Prostate gland (tissue), 2 donors: ENCODE results near the gene POSTN. TPM values are rescaled to one million over a fixed set of nuclear protein-coding genes. Genes with fewer than 3 reads are reported as not detected.
"Not testable (repeated sequence)": the region's sequence is repeated elsewhere in the genome, so short reads cannot be mapped to it uniquely, and the experiment has no call there.

Experiments
- DNase-seq: peaks from one replicate; pipeline ENCODE4 v3.0.0-alpha.2; 2019; ENCODE audit warnings: low spot score
- H3K27ac ChIP-seq, 2 donors: fragments of 200-600 bp; sonication (generic); 2 replicates each; pipeline ENCODE4 v1.5.1; 2017 to 2019
- H3K27me3 ChIP-seq: fragments of 200-600 bp; sonication (generic); replicated peaks from 2 replicates; pipeline ENCODE4 v1.5.1; 2019; ENCODE audit not compliant: insufficient read depth
- H3K36me3 ChIP-seq, 2 donors: fragments of 200-600 bp; sonication (generic); 1 replicate in 1 of 2; 2 replicates in 1 of 2; pipeline versions ENCODE4 v1.5.1 to v1.8.1; 2017 to 2019
- H3K4me1 ChIP-seq: fragments of 200-600 bp; sonication (generic); replicated peaks from 2 replicates; pipeline ENCODE4 v1.5.1; 2019
- H3K4me3 ChIP-seq, 2 donors: fragments of 200-600 bp; sonication (generic); 2 replicates each; pipeline ENCODE4 v1.5.1; 2017 to 2019
- H3K9me3 ChIP-seq: fragments of 200-600 bp; sonication (generic); 2 replicates; pipeline ENCODE4 v1.5.1; 2017
- POLR2A ChIP-seq: fragments of 450-650 bp; IDR thresholded peaks from one replicate; pipeline ENCODE4 v1.6.1; 2016; ENCODE audit warnings: antibody characterized with exemption, mild to moderate bottlenecking
- POLR2AphosphoS5 ChIP-seq: sonication (generic); formaldehyde crosslinking; IDR thresholded peaks from one replicate; pipeline ENCODE4 v1.6.1; 2017; ENCODE audit warnings: antibody characterized with exemption
- WGBS: methylation state at CpG from one replicate; pipeline ENCODE4 v1.1.5; 2018; 5-methylcytosine and 5-hydroxymethylcytosine counted together
- intact Hi-C: fragments of 100-400 bp; cut with DNase I; formaldehyde crosslinking; loops from one replicate; pipeline ENCODE4 v1.14.2; 2022
- total RNA-seq, 2 donors: library from RNA; depleted of rRNA; stranded (reverse); fragments of >200 nt; gene quantifications; one replicate each; pipeline ENCODE4 v1.1.0, GENCODE V29; 2016
- TF ChIP-seq, protein P1 (sequence below), 4 experiments: fragments of 200-600 bp in 2 of 4; fragments of 450-650 bp in 2 of 4; sonication (generic) in 2 of 4; IDR thresholded peaks; 1 replicate in 3 of 4; 2 replicates in 1 of 4; pipeline ENCODE4 v1.5.1; 2016 to 2019; ENCODE audit warnings: antibody characterized with exemption in 4 of 4, mild to moderate bottlenecking in 2 of 4, moderate library complexity in 2 of 4

Gene POSTN
- total RNA-seq, 2 donors from 2014 or later, result 8.5 to 28.3 TPM

DNA sequence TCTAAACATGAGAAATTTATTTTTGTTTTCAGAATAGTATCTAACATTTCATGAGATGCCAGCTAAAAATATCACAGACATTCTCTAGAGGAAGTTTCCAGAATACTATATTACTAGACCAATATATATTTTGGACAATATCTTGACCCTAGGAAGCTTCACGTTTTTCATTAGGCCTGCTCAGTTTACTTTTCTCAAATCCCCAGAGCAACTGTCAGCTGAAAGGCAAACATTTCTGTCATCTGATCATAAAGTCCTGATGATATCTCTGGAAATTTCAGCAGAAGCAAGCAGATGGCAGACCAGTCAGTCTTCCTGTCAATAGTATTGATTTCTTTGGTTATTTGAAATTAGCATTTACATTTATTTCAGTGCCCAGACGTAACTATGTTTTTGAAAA, 4.0 kb downstream of the POSTN start:
- WGBS, result 32% methylated on average over 2 of the region's 2 CpGs
- H3K4me3 ChIP-seq, result no peak overlapping the region
- no peaks in the 10 kb centered on the region for H3K27me3 ChIP-seq
- intact Hi-C loops, result no loop called here
- H3K36me3 ChIP-seq, result no peaks in the 10 kb centered on the region
- H3K9me3 ChIP-seq, result no peaks in the 10 kb centered on the region
- H3K27ac ChIP-seq, result no peak overlapping the region
- DNase-seq, result no peak
- no peaks in the 10 kb centered on the region for H3K4me1 ChIP-seq
- TF ChIP-seq POLR2AphosphoS5, result no peak
- TF ChIP-seq, protein P1, sequence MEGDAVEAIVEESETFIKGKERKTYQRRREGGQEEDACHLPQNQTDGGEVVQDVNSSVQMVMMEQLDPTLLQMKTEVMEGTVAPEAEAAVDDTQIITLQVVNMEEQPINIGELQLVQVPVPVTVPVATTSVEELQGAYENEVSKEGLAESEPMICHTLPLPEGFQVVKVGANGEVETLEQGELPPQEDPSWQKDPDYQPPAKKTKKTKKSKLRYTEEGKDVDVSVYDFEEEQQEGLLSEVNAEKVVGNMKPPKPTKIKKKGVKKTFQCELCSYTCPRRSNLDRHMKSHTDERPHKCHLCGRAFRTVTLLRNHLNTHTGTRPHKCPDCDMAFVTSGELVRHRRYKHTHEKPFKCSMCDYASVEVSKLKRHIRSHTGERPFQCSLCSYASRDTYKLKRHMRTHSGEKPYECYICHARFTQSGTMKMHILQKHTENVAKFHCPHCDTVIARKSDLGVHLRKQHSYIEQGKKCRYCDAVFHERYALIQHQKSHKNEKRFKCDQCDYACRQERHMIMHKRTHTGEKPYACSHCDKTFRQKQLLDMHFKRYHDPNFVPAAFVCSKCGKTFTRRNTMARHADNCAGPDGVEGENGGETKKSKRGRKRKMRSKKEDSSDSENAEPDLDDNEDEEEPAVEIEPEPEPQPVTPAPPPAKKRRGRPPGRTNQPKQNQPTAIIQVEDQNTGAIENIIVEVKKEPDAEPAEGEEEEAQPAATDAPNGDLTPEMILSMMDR (IDR thresholded peaks at IDR 0.05), result no peak
- TF ChIP-seq POLR2A, result no peak

DNA sequence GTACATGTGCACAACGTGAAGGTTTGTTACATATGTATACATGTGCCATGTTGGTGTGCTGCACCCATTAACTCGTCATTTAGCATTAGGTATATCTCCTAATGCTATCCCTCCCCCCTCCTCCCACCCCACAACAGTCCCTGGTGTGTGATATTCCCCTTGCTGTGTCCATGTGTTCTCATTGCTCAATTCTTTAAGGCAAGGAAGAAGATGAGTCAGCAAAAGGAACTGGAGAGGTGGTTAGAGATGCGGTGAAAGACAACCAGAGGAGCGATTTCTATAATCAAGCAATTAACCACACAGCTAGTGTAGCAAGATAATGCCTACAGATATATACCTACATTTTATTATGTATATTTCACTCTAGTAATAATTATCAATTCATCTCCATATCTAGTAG, 9.2 kb downstream of the POSTN start:
- H3K4me1 ChIP-seq, DNase-seq, H3K36me3 ChIP-seq, H3K27me3 ChIP-seq, H3K4me3 ChIP-seq, H3K9me3 ChIP-seq, H3K27ac ChIP-seq, intact Hi-C loops: not testable (repeated sequence)
- 90% methylated on average over 4 of the region's 4 CpGs for WGBS

DNA sequence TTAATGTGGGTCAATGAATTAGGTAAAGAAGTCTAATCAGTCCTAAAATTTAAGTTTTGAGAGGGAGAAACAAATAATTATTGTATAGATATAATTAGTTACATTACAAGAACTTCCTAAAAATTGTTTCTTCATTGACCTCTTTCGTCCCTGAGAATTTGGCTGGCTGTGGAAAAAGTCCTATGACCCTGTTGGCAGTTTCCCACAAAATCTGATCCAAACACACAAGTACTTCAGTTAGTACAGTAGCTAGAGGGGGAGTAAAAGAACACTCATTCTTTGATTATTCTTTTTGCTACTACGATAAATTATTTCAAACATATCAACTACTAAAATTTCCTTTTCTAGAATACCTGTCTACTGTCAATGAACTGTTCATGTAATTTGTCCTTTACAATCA, 11.3 kb downstream of the POSTN start:
- DNase-seq, result no peak
- Histone ChIP-seq H3K27me3 (no peaks in the 10 kb centered on the region), H3K4me1 (no peaks in the 10 kb centered on the region), H3K36me3 (no peaks in the 10 kb centered on the region), H3K4me3 (no peak overlapping the region), H3K9me3 (no peaks in the 10 kb centered on the region), H3K27ac (no peak overlapping the region)
- 84% methylated on average over 2 of the region's 2 CpGs for WGBS
- TF ChIP-seq, protein P1 (IDR thresholded peaks at IDR 0.05), result no peak
- TF ChIP-seq POLR2AphosphoS5, result no peak
- no peak for TF ChIP-seq POLR2A
- intact Hi-C loops, result no loop called here

DNA sequence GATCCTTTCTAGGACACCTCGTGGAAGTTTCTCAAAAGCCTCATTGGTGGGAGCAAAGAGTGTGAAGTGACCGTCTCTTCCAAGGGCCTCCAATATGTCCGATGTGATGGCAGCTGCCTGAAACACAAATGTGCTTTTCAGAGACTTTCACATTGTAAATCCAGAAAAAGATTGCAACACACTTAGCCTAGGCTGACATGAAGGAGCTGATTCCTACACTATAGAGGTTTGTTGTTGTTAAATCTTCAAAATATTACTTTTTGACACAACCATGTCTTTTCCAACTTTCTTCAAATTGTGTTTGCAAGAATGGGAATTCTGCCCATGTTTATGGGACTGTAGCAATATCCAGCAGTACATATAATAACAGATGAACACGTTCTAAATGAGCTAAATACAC, 12.4 kb downstream of the POSTN start:
- Histone ChIP-seq H3K27ac (no peak overlapping the region), H3K9me3 (no peaks in the 10 kb centered on the region), H3K27me3 (no peaks in the 10 kb centered on the region), H3K36me3 (no peaks in the 10 kb centered on the region), H3K4me1 (no peaks in the 10 kb centered on the region), H3K4me3 (no peak overlapping the region)
- TF ChIP-seq, protein P1 (IDR thresholded peaks at IDR 0.05), result no peak
- TF ChIP-seq POLR2AphosphoS5, result no peak
- TF ChIP-seq POLR2A, result no peak
- 95% methylated on average over 4 of the region's 4 CpGs for WGBS
- intact Hi-C loops, result no loop called here
- no peak for DNase-seq

DNA sequence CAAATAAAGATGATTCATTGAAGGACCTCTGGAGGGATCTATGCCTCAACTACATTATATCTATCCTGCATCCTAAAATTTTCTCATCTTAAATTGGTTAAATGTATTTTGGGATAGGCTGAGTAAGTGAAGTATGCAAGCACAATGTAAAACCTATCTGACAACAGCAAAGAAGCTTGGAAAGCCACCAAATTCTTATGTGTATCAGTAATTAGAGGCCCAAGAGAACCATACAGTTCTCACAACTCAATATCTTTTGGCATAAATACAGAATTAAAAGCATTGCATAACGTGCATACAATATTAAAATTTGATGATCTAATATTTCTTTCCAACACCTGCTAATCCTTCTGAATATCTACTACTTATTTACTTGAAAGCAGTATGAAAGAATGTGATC, 13.0 kb downstream of the POSTN start:
- WGBS, result 80% methylated on average over 1 of the region's 1 CpG
- Histone ChIP-seq H3K9me3 (no peaks in the 10 kb centered on the region), H3K4me1 (no peaks in the 10 kb centered on the region), H3K36me3 (no peaks in the 10 kb centered on the region), H3K4me3 (no peak overlapping the region), H3K27me3 (no peaks in the 10 kb centered on the region), H3K27ac (no peak overlapping the region)
- no peak for TF ChIP-seq POLR2AphosphoS5
- no peak for TF ChIP-seq POLR2A
- TF ChIP-seq, protein P1 (IDR thresholded peaks at IDR 0.05), result no peak
- intact Hi-C loops, result no loop called here
- DNase-seq, result no peak

DNA sequence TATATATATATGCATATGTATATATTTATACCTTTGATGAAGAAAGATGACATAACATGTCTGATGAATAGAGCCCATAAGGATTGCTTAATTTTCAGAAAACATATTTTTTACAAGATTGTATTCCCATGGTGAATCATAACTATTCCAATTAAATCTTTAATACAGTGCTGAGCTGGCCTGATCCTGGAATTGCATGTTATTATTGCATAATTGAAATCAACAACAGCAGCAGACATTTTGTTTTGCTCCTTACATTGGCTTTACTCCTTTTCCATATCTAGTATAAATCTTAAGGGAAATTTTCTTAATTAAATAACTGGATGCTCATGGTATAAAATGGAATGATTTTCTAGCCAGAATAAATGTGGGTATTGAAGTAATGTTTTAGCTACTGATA, 22.0 kb downstream of the POSTN start:
- DNase-seq, result no peak

More for the DNA sequence above, 22.0 kb downstream of the POSTN start:
- no peaks in the 10 kb centered on the region for H3K9me3 ChIP-seq
- no peak overlapping the region for H3K4me3 ChIP-seq
- intact Hi-C loops, result no loop called here
- no peaks in the 10 kb centered on the region for H3K4me1 ChIP-seq
- TF ChIP-seq POLR2A, result no peak
- TF ChIP-seq, protein P1 (IDR thresholded peaks at IDR 0.05), result no peak
- TF ChIP-seq POLR2AphosphoS5, result no peak
- no peaks in the 10 kb centered on the region for H3K36me3 ChIP-seq
- no peaks in the 10 kb centered on the region for H3K27me3 ChIP-seq
- H3K27ac ChIP-seq, result no peak overlapping the region
